Measurements from ENCODE around the gene GNG13. TPM values are rescaled to one million over a fixed set of nuclear protein-coding genes. Genes with fewer than 3 reads are reported as not detected.

Gene GNG13
- total RNA-seq, 3 donors from 2014 or later = not detected

DNA sequence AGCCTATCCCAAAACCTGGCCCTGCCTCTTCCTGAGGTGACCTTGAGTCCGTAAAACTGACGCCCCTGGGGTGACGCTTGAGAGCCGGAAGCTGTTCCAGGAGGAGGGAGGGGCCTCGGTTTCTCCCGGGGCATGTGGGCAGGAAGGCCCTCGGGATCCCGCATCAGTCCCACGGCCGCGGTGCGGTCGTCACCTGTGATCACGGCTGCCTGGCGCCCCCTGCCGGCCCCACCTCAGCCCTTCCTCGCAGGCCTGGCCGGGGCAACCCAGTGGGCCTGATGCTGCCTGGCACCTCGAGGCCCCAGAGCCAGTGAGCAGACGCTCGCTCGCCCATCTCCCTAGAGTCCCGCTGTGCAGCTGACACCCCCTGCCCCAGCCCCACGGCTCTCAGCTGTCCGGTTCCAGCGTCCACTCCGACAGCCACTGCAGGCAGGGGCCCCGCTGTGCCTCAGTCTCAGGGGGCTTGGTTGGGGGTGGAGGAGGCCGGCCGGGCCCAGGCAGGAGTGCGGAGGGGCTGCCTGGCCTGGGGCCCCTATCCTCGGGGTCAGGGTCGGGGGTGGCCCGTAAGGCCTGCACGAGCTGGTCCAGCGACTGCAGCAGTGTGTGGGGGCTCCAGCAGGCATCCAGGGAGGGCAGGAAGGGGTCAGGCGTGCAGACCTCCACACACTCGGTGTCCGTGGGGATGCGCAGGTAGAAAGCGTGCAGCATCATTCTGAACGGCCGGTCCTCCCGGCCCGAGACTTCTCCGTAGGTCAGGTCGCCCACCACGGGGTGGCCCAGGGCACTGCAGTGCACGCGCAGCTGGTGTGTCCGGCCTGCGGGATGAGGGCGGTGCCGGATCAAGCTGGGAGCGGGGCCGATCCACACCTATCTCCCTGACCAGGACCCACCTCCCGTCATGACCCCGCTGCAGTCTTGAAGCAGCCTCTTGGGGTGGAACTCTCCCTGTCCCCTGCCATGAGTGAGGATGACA is 14.7 kb downstream of the GNG13 start:
- H3K27me3 ChIP-seq = peaks cover 8 to 26% of the 10 kb centered on the region in 2 donors
- peaks cover 5 to 11% of the 10 kb centered on the region in 2 donors for H3K4me1 ChIP-seq
- no peaks in the 10 kb centered on the region for H3K9me3 ChIP-seq
- peak; percentile 41 to 79 for DNase-seq (ENCODE audit: low spot score in 2 of 2)
- H3K4me3 ChIP-seq = no peak overlapping the region
- H3K27ac ChIP-seq = no peak overlapping the region
- no peaks in the 10 kb centered on the region for H3K36me3 ChIP-seq
- intact Hi-C loops (cut with DNase I; ENCODE audit: low total_unique reads) = loop anchor here (2.0 kb wide), 1 partner anchor 69 kb away; no protein-coding TSS in a partner anchor
- TF ChIP-seq POLR2A (IDR thresholded peaks at IDR 0.05) (no peak), POLR2AphosphoS5 (IDR thresholded peaks at IDR 0.05) (no peak)
- TF ChIP-seq, protein P1, sequence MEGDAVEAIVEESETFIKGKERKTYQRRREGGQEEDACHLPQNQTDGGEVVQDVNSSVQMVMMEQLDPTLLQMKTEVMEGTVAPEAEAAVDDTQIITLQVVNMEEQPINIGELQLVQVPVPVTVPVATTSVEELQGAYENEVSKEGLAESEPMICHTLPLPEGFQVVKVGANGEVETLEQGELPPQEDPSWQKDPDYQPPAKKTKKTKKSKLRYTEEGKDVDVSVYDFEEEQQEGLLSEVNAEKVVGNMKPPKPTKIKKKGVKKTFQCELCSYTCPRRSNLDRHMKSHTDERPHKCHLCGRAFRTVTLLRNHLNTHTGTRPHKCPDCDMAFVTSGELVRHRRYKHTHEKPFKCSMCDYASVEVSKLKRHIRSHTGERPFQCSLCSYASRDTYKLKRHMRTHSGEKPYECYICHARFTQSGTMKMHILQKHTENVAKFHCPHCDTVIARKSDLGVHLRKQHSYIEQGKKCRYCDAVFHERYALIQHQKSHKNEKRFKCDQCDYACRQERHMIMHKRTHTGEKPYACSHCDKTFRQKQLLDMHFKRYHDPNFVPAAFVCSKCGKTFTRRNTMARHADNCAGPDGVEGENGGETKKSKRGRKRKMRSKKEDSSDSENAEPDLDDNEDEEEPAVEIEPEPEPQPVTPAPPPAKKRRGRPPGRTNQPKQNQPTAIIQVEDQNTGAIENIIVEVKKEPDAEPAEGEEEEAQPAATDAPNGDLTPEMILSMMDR (IDR thresholded peaks at IDR 0.05) = peak; percentile 44 to 78 (median 63)

DNA sequence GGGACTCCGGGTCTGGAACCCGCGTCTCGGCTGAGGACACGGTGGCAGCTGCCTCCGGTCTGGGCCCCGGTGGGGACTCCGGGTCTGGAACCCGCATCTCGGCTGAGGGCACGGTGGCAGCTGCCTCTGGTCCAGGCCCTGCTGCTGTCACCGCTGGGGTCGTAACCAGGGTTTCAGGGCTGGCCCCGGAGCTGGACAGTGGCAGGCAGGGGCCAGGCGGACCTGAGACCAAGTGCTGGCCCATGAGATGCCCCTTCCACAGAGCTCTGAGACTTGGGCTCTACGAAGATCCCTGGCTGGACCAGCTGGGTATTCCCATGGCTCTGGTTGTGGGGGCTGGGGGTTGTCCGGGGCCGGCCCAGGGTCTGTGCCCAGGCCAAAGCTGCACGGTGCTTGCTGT is 16.1 kb downstream of the GNG13 start:
- Histone ChIP-seq H3K4me1 (peaks cover 5 to 11% of the 10 kb centered on the region in 2 donors), H3K4me3 (no peak overlapping the region), H3K36me3 (no peaks in the 10 kb centered on the region), H3K9me3 (no peaks in the 10 kb centered on the region), H3K27me3 (peaks cover 10 to 40% of the 10 kb centered on the region in 2 donors), H3K27ac (no peak overlapping the region)
- no peak for DNase-seq (ENCODE audit: low spot score in 2 of 2)
- intact Hi-C loops (cut with DNase I; ENCODE audit: low total_unique reads) = loop anchor here (2.0 kb wide), 1 partner anchor 68 kb away; no protein-coding TSS in a partner anchor
- TF ChIP-seq, protein P1 (IDR thresholded peaks at IDR 0.05) = no peak
- TF ChIP-seq POLR2AphosphoS5 (IDR thresholded peaks at IDR 0.05) = no peak
- TF ChIP-seq POLR2A (IDR thresholded peaks at IDR 0.05) = no peak

- no peaks in the 10 kb centered on the region for H3K9me3 ChIP-seq
- DNase-seq (ENCODE audit: low spot score in 2 of 2) = no peak
- no peaks in the 10 kb centered on the region for H3K36me3 ChIP-seq
- H3K4me3 ChIP-seq = no peak overlapping the region
- peaks cover 10 to 47% of the 10 kb centered on the region in 2 donors for H3K27me3 ChIP-seq
- H3K4me1 ChIP-seq = peaks cover 0 to 3% of the 10 kb centered on the region in 2 donors
- TF ChIP-seq, protein P1 (IDR thresholded peaks at IDR 0.05) = no peak
- no peak for TF ChIP-seq POLR2AphosphoS5 (IDR thresholded peaks at IDR 0.05)
- TF ChIP-seq POLR2A (IDR thresholded peaks at IDR 0.05) = no peak
- intact Hi-C loops (cut with DNase I; ENCODE audit: low total_unique reads) = loop anchor here (2.0 kb wide), 1 partner anchor 67 kb away; no protein-coding TSS in a partner anchor
- no peak overlapping the region for H3K27ac ChIP-seq
Measured at GRCh38 chr16:783404-784161, 17.0 kb downstream of the GNG13 start.

- Histone ChIP-seq H3K27ac (no peak overlapping the region), H3K36me3 (no peaks in the 10 kb centered on the region), H3K4me1 (peaks cover 0 to 3% of the 10 kb centered on the region in 2 donors), H3K9me3 (no peaks in the 10 kb centered on the region), H3K4me3 (peak overlapping the region in 1 of 3 donors; percentile 45), H3K27me3 (peaks cover 10 to 52% of the 10 kb centered on the region in 2 donors)
- TF ChIP-seq, protein P1 (IDR thresholded peaks at IDR 0.05) = no peak
- TF ChIP-seq POLR2A (IDR thresholded peaks at IDR 0.05) (no peak), POLR2AphosphoS5 (IDR thresholded peaks at IDR 0.05) (no peak)
- intact Hi-C loops (cut with DNase I; ENCODE audit: low total_unique reads) = no loop called here
- no peak for DNase-seq (ENCODE audit: low spot score in 2 of 2)
Measured at GRCh38 chr16:782766-783403, 17.6 kb downstream of the GNG13 start.
